LNCaP clone FGC (cell line): ENCODE results near the gene EXPH5.
A peak's percentile ranks its signal among the peaks of the same experiment; 100 is the strongest.

Source experiments
- DNase-seq: peaks from one replicate; pipeline ENCODE4 v3.0.0-alpha.2; 2011; ENCODE audit warnings: low read depth
- H3K4me3 ChIP-seq: 2 replicates; pipeline ENCODE4 v1.5.1; 2011; ENCODE audit warnings: mild to moderate bottlenecking, low read depth, low read length, control low read depth
- CTCF ChIP-seq: IDR thresholded peaks from 2 replicates; pipeline ENCODE4 v1.5.1; 2012; ENCODE audit warnings: mild to moderate bottlenecking; ENCODE audit not compliant: control insufficient read depth, insufficient read depth; ENCODE audit errors: extremely low read depth

Gene EXPH5

GRCh38 chr11:108629274-108629673 lies 35.7 kb upstream of the EXPH5 start:
- no peak overlapping the region for H3K4me3 ChIP-seq
- no peak for TF ChIP-seq CTCF
- no peak for DNase-seq

GRCh38 chr11:108628812-108629211 lies 35.2 kb upstream of the EXPH5 start:
- DNase-seq = no peak
- no peak overlapping the region for H3K4me3 ChIP-seq
- no peak for TF ChIP-seq CTCF

GRCh38 chr11:108628326-108628725 lies 34.8 kb upstream of the EXPH5 start:
- H3K4me3 ChIP-seq = no peak overlapping the region
- no peak for TF ChIP-seq CTCF
- no peak for DNase-seq

GRCh38 chr11:108624196-108624925 lies 30.8 kb upstream of the EXPH5 start:
- no peak overlapping the region for H3K4me3 ChIP-seq
- DNase-seq = no peak
- TF ChIP-seq CTCF = no peak

- no peak for TF ChIP-seq CTCF
- no peak overlapping the region for H3K4me3 ChIP-seq
- DNase-seq = no peak
Observed at GRCh38 chr11:108622341-108622740, 28.8 kb upstream of the EXPH5 start.

GRCh38 chr11:108620958-108621772 lies 27.6 kb upstream of the EXPH5 start:
- DNase-seq = peak; percentile 74
- no peak for TF ChIP-seq CTCF

More at GRCh38 chr11:108620958-108621772, 27.6 kb upstream of the EXPH5 start:
- no peak overlapping the region for H3K4me3 ChIP-seq
